Body of pancreas (tissue), 4 donors: Measurements from ENCODE around the gene PRPSAP1.

Experiments
- CTCF ChIP-seq, 7 experiments: fragments of 450-650 bp in 4 of 7; fragments of 200-600 bp in 3 of 7; sonication (generic) in 3 of 7; IDR thresholded peaks; one replicate each; pipeline ENCODE4 v1.5.1; 2016 to 2019; ENCODE audit warnings: antibody characterized with exemption in 7 of 7
- POLR2A ChIP-seq, 3 donors: fragments of 450-650 bp; IDR thresholded peaks; one replicate each; pipeline ENCODE4 v1.6.1; 2016; ENCODE audit warnings: antibody characterized with exemption in 3 of 3, mild to moderate bottlenecking in 2 of 3

DNA sequence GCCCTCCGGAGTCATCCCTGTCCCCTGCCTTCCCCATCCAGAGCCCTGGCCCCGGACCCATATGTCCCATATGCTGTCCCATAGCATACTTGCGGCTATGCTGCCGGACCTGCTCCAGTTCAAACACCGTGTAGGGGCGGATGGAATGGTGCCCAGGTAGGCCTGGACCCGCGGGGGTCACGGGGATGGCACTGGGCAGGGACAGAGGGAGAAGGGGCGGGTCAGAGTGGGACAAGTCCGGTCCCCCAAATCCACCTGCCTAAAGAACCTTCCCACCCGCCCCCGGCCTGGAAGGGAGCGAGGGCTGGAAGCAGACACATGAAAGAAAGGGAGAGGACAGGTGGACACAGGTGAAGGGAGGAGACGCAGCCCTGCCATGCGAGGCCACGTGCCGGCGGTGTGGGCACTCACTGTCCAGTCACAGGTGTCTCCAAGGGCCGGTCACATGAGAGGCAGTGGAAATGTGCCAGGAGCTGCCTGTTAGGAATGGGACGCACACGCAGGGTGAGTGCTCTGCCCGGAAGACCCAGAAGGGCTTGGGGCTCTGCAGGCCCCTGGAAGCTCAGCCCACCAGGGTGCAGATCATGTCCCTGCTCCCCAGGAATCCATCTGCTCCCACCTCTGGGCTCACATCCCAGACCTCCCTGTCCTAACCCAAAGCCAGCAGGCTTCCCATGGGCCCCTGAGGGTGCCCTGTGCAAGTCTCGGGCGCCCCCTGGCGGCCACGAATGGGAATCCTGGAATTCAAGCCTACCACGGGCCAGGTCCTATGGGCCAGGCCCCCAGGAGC, 74.6 kb downstream of the PRPSAP1 start:
- TF ChIP-seq CTCF (IDR thresholded peaks at IDR 0.05) (peak; percentile 94 to 98 (median 97)), POLR2A (IDR thresholded peaks at IDR 0.05) (peak in 1 of 3 donors; percentile 28)
